PC-3 (cell line): ENCODE data around the gene CA7. TPM values are rescaled to one million over a fixed set of nuclear protein-coding genes. Genes with fewer than 3 reads are reported as not detected.

Experiments used
- ATAC-seq: fragments of 200-7000 bp; cut with Tn5 transposase; 2 replicates; pipeline ENCODE4 v1.9.1; 2020; ENCODE audit warnings: mild to moderate bottlenecking, moderate library complexity
- BruUV-seq: library from RNA; stranded (reverse); fragments of 400-500 nt; replicated peaks from 2 replicates; lab custom pipeline; 2021; lab: Mats Ljungman, UMichigan
- CTCF ChIA-PET: fragments of 300-600 bp; sonication (Branson Sonifier 250); formaldehyde crosslinking; loops from one replicate; lab custom pipeline; 2022; ENCODE audit warnings: antibody characterized with exemption; lab: Charles Lee
- POLR2A ChIA-PET: fragments of 300-600 bp; sonication (Branson Sonifier 250); formaldehyde crosslinking; loops from one replicate; lab custom pipeline; 2022; ENCODE audit warnings: antibody characterized with exemption; ENCODE audit not compliant: unreplicated experiment; lab: Charles Lee
- DNase-seq: peaks from one replicate; pipeline ENCODE4 v3.0.0-alpha.2; 2015
- H2AFZ ChIP-seq: fragments of 300-600 bp; sonication (generic); 2 replicates; pipeline ENCODE4 v1.6.0; 2016; ENCODE audit warnings: antibody characterized with exemption, low read length
- H3F3A ChIP-seq: fragments of 300-600 bp; sonication (generic); one replicate; pipeline ENCODE4 v1.6.0; 2017; ENCODE audit warnings: antibody characterized with exemption, low read length, control low read depth, mild to moderate bottlenecking; ENCODE audit not compliant: unreplicated experiment
- H3K27ac ChIP-seq: fragments of 300-600 bp; sonication (generic); 2 replicates; pipeline ENCODE4 v1.5.1; 2016; ENCODE audit warnings: mild to moderate bottlenecking, low read length
- H3K27me3 ChIP-seq: fragments of 300-600 bp; sonication (generic); 2 replicates; pipeline ENCODE4 v1.6.1; 2016; ENCODE audit warnings: low read length, mixed read lengths
- H3K36me3 ChIP-seq: fragments of 300-600 bp; sonication (generic); 2 replicates; pipeline ENCODE4 v1.6.1; 2016; ENCODE audit warnings: low read depth, mixed run types, low read length, mixed read lengths
- H3K4me1 ChIP-seq: fragments of 300-600 bp; sonication (generic); 2 replicates; pipeline ENCODE4 v1.5.1; 2016; ENCODE audit warnings: low read length; ENCODE audit not compliant: insufficient read depth
- H3K4me2 ChIP-seq: fragments of 300-600 bp; sonication (generic); 2 replicates; pipeline ENCODE4 v1.6.0; 2016; ENCODE audit warnings: low read length
- H3K4me3 ChIP-seq: fragments of 300-600 bp; sonication (generic); 2 replicates; pipeline ENCODE4 v1.5.1; 2016; ENCODE audit warnings: mild to moderate bottlenecking, low read length, mixed read lengths
- H3K79me2 ChIP-seq: fragments of 300-600 bp; sonication (generic); 2 replicates; pipeline ENCODE4 v1.6.1; 2017; ENCODE audit warnings: low read length, mixed read lengths
- H3K9ac ChIP-seq: fragments of 300-600 bp; sonication (generic); 2 replicates; pipeline ENCODE4 v1.6.0; 2016; ENCODE audit warnings: mild to moderate bottlenecking, low read length
- H3K9me2 ChIP-seq: fragments of 300-600 bp; sonication (generic); replicated peaks from 2 replicates; pipeline ENCODE4 v1.6.1; 2016; ENCODE audit warnings: mixed run types, low read length, mixed read lengths
- H3K9me3 ChIP-seq: fragments of 300-600 bp; sonication (generic); 2 replicates; pipeline ENCODE4 v1.6.1; 2016; ENCODE audit warnings: low read length, mixed read lengths
- H4K20me1 ChIP-seq: fragments of 300-600 bp; sonication (generic); 2 replicates; pipeline ENCODE4 v1.6.1; 2016; ENCODE audit warnings: low read length, mixed read lengths
- EZH2 ChIP-seq: fragments of 300-600 bp; sonication (generic); IDR thresholded peaks from one replicate; pipeline ENCODE4 v1.6.1; 2017; ENCODE audit warnings: antibody characterized with exemption, mild to moderate bottlenecking, low read length; ENCODE audit not compliant: unreplicated experiment
- EZH2phosphoT487 ChIP-seq: fragments of 300-600 bp; sonication (generic); IDR thresholded peaks from 2 replicates; pipeline ENCODE4 v1.6.1; 2018; ENCODE audit warnings: mild to moderate bottlenecking, antibody characterized with exemption, low read length, borderline replicate concordance
- intact Hi-C: fragments of 100-400 bp; cut with micrococcal nuclease; formaldehyde crosslinking; loops from 2 replicates; pipeline ENCODE4 v1.9.0; 2023
- total RNA-seq: library from RNA; depleted of rRNA; stranded (reverse); fragments of >200 nt; gene quantifications from 2 replicates; pipeline ENCODE4 v1.2.3, GENCODE V29; 2014
- TF ChIP-seq, protein P1 (sequence below): fragments of 300-600 bp; sonication (generic); conservative IDR thresholded peaks from 2 replicates; pipeline ENCODE4 v1.5.1; 2017; ENCODE audit warnings: antibody characterized with exemption, low read depth, mild to moderate bottlenecking, low read length

The CA7 gene
- total RNA-seq, 1 experiment from 2014 or later: not detected

DNA sequence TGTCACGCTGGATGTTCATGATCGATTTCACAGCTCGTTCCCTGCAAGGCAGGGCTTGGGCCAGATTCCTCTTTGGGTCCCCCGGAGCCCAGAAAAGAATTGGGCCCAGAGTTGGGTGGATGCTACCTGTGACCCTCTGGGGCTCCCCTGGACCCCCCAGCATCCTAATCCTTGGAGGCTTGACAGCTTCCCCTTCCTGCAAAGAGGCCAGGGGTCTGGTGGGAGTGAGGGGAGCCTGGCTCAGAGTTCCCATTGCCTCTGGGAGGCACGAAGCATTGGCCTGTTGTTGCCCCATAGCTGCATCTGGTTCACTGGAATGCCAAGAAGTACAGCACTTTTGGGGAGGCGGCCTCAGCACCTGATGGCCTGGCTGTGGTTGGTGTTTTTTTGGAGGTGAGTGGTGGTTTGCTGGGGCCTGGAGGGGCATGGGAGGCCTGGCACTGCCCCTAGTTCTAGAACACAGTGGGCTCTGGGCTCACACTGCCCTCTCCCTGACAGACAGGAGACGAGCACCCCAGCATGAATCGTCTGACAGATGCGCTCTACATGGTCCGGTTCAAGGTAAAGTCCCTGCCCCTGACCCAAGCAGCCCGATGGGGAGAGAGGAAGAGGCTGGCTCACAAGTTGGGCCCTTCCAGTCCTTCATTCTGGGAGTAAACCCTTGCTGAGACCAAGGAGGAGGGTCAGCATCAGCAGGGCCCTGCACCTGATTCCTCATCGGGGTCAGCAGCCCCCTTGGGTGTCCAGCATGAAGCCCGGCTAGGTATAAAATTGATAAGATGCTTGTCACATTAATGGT is 7.2 kb downstream of the CA7 start:
- no peaks in the 10 kb centered on the region for H3K9me3 ChIP-seq
- H3K27me3 ChIP-seq: no peaks in the 10 kb centered on the region
- TF ChIP-seq EZH2 (no peak), EZH2phosphoT487 (no peak)
- TF ChIP-seq, protein P1, sequence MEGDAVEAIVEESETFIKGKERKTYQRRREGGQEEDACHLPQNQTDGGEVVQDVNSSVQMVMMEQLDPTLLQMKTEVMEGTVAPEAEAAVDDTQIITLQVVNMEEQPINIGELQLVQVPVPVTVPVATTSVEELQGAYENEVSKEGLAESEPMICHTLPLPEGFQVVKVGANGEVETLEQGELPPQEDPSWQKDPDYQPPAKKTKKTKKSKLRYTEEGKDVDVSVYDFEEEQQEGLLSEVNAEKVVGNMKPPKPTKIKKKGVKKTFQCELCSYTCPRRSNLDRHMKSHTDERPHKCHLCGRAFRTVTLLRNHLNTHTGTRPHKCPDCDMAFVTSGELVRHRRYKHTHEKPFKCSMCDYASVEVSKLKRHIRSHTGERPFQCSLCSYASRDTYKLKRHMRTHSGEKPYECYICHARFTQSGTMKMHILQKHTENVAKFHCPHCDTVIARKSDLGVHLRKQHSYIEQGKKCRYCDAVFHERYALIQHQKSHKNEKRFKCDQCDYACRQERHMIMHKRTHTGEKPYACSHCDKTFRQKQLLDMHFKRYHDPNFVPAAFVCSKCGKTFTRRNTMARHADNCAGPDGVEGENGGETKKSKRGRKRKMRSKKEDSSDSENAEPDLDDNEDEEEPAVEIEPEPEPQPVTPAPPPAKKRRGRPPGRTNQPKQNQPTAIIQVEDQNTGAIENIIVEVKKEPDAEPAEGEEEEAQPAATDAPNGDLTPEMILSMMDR: no peak
- H3K79me2 ChIP-seq: no peaks in the 10 kb centered on the region
- ATAC-seq (no peak), DNase-seq (no peak)
- no peak overlapping the region for H2AFZ ChIP-seq
- H4K20me1 ChIP-seq: no peaks in the 10 kb centered on the region
- POLR2A ChIA-PET: interaction anchor here (0.6 kb wide), 1 partner anchor 132 kb away, joined by 7 read pairs; no protein-coding TSS in a partner anchor
- no peaks in the 10 kb centered on the region for H3K9me2 ChIP-seq
- H3K36me3 ChIP-seq: no peaks in the 10 kb centered on the region
- CTCF ChIA-PET: no interaction called here
- H3K4me3 ChIP-seq: no peak overlapping the region
- no peak overlapping the region for H3K27ac ChIP-seq
- H3K9ac ChIP-seq: no peak overlapping the region
- BruUV-seq: no TSS peak
- no peaks in the 10 kb centered on the region for H3K4me1 ChIP-seq
- H3F3A ChIP-seq: no peaks in the 10 kb centered on the region
- intact Hi-C loops: no loop called here
- no peak overlapping the region for H3K4me2 ChIP-seq

DNA sequence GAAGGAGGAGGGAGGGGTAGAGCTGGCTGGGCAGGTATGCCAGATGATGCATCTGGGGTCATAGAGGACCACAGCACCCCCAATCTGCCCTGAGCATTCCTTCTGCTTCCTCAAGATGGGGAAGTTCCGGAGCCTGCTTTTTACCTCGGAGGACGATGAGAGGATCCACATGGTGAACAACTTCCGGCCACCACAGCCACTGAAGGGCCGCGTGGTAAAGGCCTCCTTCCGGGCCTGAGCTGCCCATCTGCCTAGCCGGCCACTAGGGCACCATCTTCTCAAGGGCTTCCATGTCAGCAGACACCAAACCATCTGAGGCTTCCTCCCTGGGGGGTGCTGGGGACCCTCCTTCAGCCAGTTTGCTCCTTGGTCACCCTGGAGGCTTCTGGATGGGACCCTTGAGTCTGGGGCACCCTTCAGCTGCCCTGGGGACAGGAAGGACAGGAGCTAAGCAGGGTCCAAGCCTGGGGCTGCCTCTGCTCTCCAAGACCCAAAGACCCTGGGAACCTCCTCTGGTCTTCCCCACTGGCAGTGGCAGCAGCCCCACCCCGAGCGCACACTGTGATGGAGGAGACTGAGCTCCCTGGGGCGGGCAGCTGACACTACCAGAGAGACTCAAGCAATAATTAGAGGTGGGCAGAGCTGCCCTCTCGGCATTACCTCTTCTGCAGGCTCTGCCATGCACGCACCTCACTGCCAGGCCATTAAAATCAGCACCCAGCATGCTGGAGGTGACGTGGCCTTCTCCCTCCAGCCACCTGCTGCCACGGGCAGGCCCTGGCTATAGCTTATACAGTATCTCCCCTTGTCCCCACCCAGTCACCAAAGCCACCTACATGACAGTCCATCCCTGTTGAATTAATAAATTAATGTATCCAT is 9.3 kb downstream of the CA7 start:
- intact Hi-C loops: no loop called here
- no TSS peak for BruUV-seq

More for the DNA sequence above, 9.3 kb downstream of the CA7 start:
- no peak overlapping the region for H3K9ac ChIP-seq
- POLR2A ChIA-PET: no interaction called here
- no peak for DNase-seq
- H4K20me1 ChIP-seq: no peaks in the 10 kb centered on the region
- H3K27me3 ChIP-seq: no peaks in the 10 kb centered on the region
- H2AFZ ChIP-seq: no peak overlapping the region
- no peaks in the 10 kb centered on the region for H3F3A ChIP-seq
- H3K4me3 ChIP-seq: no peak overlapping the region
- H3K9me3 ChIP-seq: no peaks in the 10 kb centered on the region
- no peaks in the 10 kb centered on the region for H3K9me2 ChIP-seq
- H3K4me1 ChIP-seq: no peaks in the 10 kb centered on the region
- H3K27ac ChIP-seq: no peak overlapping the region
- CTCF ChIA-PET: no interaction called here
- H3K4me2 ChIP-seq: no peak overlapping the region
- no peak for ATAC-seq
- TF ChIP-seq EZH2 (no peak), EZH2phosphoT487 (no peak)
- TF ChIP-seq, protein P1: no peak
- no peaks in the 10 kb centered on the region for H3K36me3 ChIP-seq
- no peaks in the 10 kb centered on the region for H3K79me2 ChIP-seq
